ENCODE results near the gene HOXA1.

The HOXA1 gene

GRCh38 chr7:27106901-27107240, 11.1 kb upstream of the HOXA1 start:
- no peak for ATAC-seq (ENCODE audit: low read depth)
- Mint-ChIP-seq H3K9me3 (peaks cover 2% of the 10 kb centered on the region), H3K27me3 (peaks cover 13% of the 10 kb centered on the region), H3K36me3 (peaks cover 2% of the 10 kb centered on the region), H3K4me1 (peaks cover 8% of the 10 kb centered on the region), H3K4me3 (no peak overlapping the region), H3K27ac (no peak overlapping the region)
- DNase-seq (ENCODE audit: low spot score in 2 of 2), result no peak

- H3K9me3 Mint-ChIP-seq, result peaks cover 2% of the 10 kb centered on the region
- DNase-seq (ENCODE audit: low spot score in 2 of 2), result no peak
These were observed 10.5 kb upstream of the HOXA1 start for GRCh38 chr7:27106181-27106900.

GRCh38 chr7:27105301-27106031, 9.7 kb upstream of the HOXA1 start:
- H3K36me3 Mint-ChIP-seq, result peaks cover 6% of the 10 kb centered on the region
- DNase-seq (ENCODE audit: low spot score in 2 of 2) (no peak), ATAC-seq (ENCODE audit: low read depth) (no peak)
- H3K4me1 Mint-ChIP-seq, result peaks cover 12% of the 10 kb centered on the region
- no peak overlapping the region for H3K27ac Mint-ChIP-seq
- peaks cover 2% of the 10 kb centered on the region for H3K9me3 Mint-ChIP-seq
- H3K4me3 Mint-ChIP-seq, result no peak overlapping the region
- H3K27me3 Mint-ChIP-seq, result peaks cover 16% of the 10 kb centered on the region

More at GRCh38 chr7:27106181-27106900, 10.5 kb upstream of the HOXA1 start:
- Mint-ChIP-seq H3K36me3 (peaks cover 4% of the 10 kb centered on the region), H3K27me3 (peaks cover 16% of the 10 kb centered on the region), H3K27ac (no peak overlapping the region), H3K4me1 (peaks cover 12% of the 10 kb centered on the region), H3K4me3 (no peak overlapping the region)
- no peak for ATAC-seq (ENCODE audit: low read depth)

GRCh38 chr7:27104341-27105058, 8.7 kb upstream of the HOXA1 start:
- ATAC-seq (ENCODE audit: low read depth), result no peak
- H3K27me3 Mint-ChIP-seq, result peaks cover 16% of the 10 kb centered on the region
- H3K4me3 Mint-ChIP-seq, result no peak overlapping the region
- no peak for DNase-seq (ENCODE audit: low spot score in 2 of 2)
- peaks cover 2% of the 10 kb centered on the region for H3K9me3 Mint-ChIP-seq
- H3K36me3 Mint-ChIP-seq, result peaks cover 10% of the 10 kb centered on the region
- peaks cover 12% of the 10 kb centered on the region for H3K4me1 Mint-ChIP-seq
- no peak overlapping the region for H3K27ac Mint-ChIP-seq

- DNase-seq (ENCODE audit: low spot score in 2 of 2), result no peak
- peaks cover 2% of the 10 kb centered on the region for H3K9me3 Mint-ChIP-seq
- peaks cover 13% of the 10 kb centered on the region for H3K36me3 Mint-ChIP-seq
- H3K27me3 Mint-ChIP-seq, result peaks cover 17% of the 10 kb centered on the region
- no peak overlapping the region for H3K27ac Mint-ChIP-seq
- H3K4me1 Mint-ChIP-seq, result peaks cover 12% of the 10 kb centered on the region
- no peak overlapping the region for H3K4me3 Mint-ChIP-seq
- no peak for ATAC-seq (ENCODE audit: low read depth)
These were observed 7.9 kb upstream of the HOXA1 start for GRCh38 chr7:27103489-27104226.

- DNase-seq (ENCODE audit: low spot score in 2 of 2) (no peak), ATAC-seq (ENCODE audit: low read depth) (no peak)
- Mint-ChIP-seq H3K27ac (no peak within 1 kb of the TSS), H3K9me3 (peaks cover 2% of the 10 kb centered on the region), H3K36me3 (peaks cover 13% of the 10 kb centered on the region), H3K4me1 (peaks cover 12% of the 10 kb centered on the region), H3K27me3 (peaks cover 19% of the 10 kb centered on the region), H3K4me3 (peak within 1 kb of the TSS; percentile 3)
These were observed 7.0 kb upstream of the HOXA1 start, which contains the start of gene HOXA2 for GRCh38 chr7:27102581-27103442. Gene HOXA2 (minus strand): TSS chr7:27102683. CDS start chr7:27102500, 183 bp downstream.

- Mint-ChIP-seq H3K4me1 (peaks cover 18% of the 10 kb centered on the region), H3K36me3 (peaks cover 11% of the 10 kb centered on the region), H3K27me3 (peaks cover 22% of the 10 kb centered on the region), H3K27ac (no peak overlapping the region), H3K9me3 (no peaks in the 10 kb centered on the region), H3K4me3 (no peak overlapping the region)
- no peak for ATAC-seq (ENCODE audit: low read depth)
- no peak for DNase-seq (ENCODE audit: low spot score in 2 of 2)
These were observed 6.3 kb upstream of the HOXA1 start for GRCh38 chr7:27101957-27102580.

- no peak for DNase-seq (ENCODE audit: low spot score in 2 of 2)
- Mint-ChIP-seq H3K36me3 (peaks cover 11% of the 10 kb centered on the region), H3K27ac (no peak overlapping the region), H3K27me3 (peaks cover 22% of the 10 kb centered on the region), H3K4me1 (peaks cover 20% of the 10 kb centered on the region), H3K4me3 (no peak overlapping the region), H3K9me3 (no peaks in the 10 kb centered on the region)
- no peak for ATAC-seq (ENCODE audit: low read depth)
These were observed 5.6 kb upstream of the HOXA1 start for GRCh38 chr7:27101171-27101956.

GRCh38 chr7:27100694-27101170, 4.9 kb upstream of the HOXA1 start:
- Mint-ChIP-seq H3K4me1 (peaks cover 20% of the 10 kb centered on the region), H3K36me3 (peaks cover 11% of the 10 kb centered on the region), H3K9me3 (no peaks in the 10 kb centered on the region), H3K4me3 (no peak overlapping the region), H3K27me3 (peaks cover 22% of the 10 kb centered on the region), H3K27ac (no peak overlapping the region)
- no peak for DNase-seq (ENCODE audit: low spot score in 2 of 2)
- ATAC-seq (ENCODE audit: low read depth), result no peak

GRCh38 chr7:27099453-27100370, 3.9 kb upstream of the HOXA1 start:
- no peak for ATAC-seq (ENCODE audit: low read depth)
- Mint-ChIP-seq H3K4me3 (no peak overlapping the region), H3K9me3 (no peaks in the 10 kb centered on the region), H3K4me1 (peaks cover 27% of the 10 kb centered on the region), H3K27ac (no peak overlapping the region), H3K36me3 (peaks cover 11% of the 10 kb centered on the region), H3K27me3 (peaks cover 24% of the 10 kb centered on the region)
- no peak for DNase-seq (ENCODE audit: low spot score in 2 of 2)

Measured in memory B cell (primary cell).